ENCODE results near the gene ARID2.

- TF ChIP-seq CTCF (conservative IDR thresholded peaks at IDR 0.05; ENCODE audit: low read depth, low read length) (no peak), EZH2 (IDR thresholded peaks at IDR 0.05; ENCODE audit: borderline replicate concordance, low read depth, low read length, poor library complexity, severe bottlenecking) (no peak)
These were observed 1.4 kb upstream of the ARID2 start for GRCh38 chr12:45727980-45728629.
